ENCODE measurements around the gene NUDT1. TPM values are rescaled to one million over a fixed set of nuclear protein-coding genes. Genes with fewer than 3 reads are reported as not detected.

NUDT1 gene
- total and polyA plus RNA-seq, 2 experiments from 2014 or later = 33.0 to 33.8 TPM

DNA sequence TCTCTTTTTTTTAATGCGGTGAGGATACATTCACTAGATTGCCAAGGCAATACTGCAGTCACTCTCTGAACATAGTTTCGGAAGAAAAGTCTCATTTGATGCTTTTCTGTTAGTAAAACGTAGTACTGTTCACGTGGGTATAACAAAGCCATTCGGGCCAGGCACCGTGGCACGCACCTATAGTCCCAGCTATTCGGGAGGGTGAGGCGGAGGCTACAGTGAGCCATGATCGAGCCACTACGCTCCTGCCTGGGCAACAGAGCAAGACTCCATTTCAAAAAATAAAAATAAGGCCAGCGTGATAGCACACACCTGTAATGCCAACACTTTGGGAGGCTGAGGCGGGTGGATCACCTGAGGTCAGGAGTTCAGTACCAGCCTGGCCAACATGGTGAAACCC is 47.6 kb downstream of the NUDT1 start:
- DNase-seq (ENCODE audit: low read depth in 1 of 2, low spot score in 1 of 2) = no peak
- no peaks in the 10 kb centered on the region for H3K4me1 ChIP-seq (ENCODE audit: low read depth)
- H3K27ac ChIP-seq = no peak overlapping the region
- H3K9me3 ChIP-seq (ENCODE audit: low read depth) = no peaks in the 10 kb centered on the region
- no peak overlapping the region for H3K4me3 ChIP-seq
- H3K27me3 ChIP-seq = no peaks in the 10 kb centered on the region
- H3K36me3 ChIP-seq = no peaks in the 10 kb centered on the region
- TF ChIP-seq, protein P1, sequence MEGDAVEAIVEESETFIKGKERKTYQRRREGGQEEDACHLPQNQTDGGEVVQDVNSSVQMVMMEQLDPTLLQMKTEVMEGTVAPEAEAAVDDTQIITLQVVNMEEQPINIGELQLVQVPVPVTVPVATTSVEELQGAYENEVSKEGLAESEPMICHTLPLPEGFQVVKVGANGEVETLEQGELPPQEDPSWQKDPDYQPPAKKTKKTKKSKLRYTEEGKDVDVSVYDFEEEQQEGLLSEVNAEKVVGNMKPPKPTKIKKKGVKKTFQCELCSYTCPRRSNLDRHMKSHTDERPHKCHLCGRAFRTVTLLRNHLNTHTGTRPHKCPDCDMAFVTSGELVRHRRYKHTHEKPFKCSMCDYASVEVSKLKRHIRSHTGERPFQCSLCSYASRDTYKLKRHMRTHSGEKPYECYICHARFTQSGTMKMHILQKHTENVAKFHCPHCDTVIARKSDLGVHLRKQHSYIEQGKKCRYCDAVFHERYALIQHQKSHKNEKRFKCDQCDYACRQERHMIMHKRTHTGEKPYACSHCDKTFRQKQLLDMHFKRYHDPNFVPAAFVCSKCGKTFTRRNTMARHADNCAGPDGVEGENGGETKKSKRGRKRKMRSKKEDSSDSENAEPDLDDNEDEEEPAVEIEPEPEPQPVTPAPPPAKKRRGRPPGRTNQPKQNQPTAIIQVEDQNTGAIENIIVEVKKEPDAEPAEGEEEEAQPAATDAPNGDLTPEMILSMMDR (IDR thresholded peaks at IDR 0.05; ENCODE audit: low read depth, low read length) = no peak

DNA sequence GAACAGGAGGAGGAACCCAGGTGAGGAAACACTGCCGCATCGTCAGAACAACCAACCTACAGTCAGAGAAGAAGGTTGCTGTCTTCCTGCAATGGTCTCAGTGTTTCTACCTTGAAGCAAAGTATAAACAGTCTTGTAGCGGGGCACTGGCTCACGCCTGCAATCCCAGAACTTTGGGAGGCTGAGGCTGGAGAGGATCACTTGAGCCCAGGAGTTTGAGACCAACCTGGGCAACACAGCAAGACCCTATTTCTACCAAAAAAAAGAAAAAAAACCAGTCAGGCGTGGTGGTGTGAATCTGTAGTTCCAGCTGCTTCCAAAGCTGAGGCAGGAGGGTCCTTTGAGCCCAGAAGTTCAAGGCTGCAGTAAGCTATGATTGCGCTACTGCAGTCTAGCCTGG is 48.9 kb downstream of the NUDT1 start:
- no peak for DNase-seq (ENCODE audit: low read depth in 1 of 2, low spot score in 1 of 2)
- no peaks in the 10 kb centered on the region for H3K27me3 ChIP-seq
- H3K4me1 ChIP-seq (ENCODE audit: low read depth) = no peaks in the 10 kb centered on the region
- H3K36me3 ChIP-seq = no peaks in the 10 kb centered on the region
- no peak overlapping the region for H3K27ac ChIP-seq
- no peak overlapping the region for H3K4me3 ChIP-seq
- no peaks in the 10 kb centered on the region for H3K9me3 ChIP-seq (ENCODE audit: low read depth)
- TF ChIP-seq, protein P1 (IDR thresholded peaks at IDR 0.05; ENCODE audit: low read depth, low read length) = no peak

DNA sequence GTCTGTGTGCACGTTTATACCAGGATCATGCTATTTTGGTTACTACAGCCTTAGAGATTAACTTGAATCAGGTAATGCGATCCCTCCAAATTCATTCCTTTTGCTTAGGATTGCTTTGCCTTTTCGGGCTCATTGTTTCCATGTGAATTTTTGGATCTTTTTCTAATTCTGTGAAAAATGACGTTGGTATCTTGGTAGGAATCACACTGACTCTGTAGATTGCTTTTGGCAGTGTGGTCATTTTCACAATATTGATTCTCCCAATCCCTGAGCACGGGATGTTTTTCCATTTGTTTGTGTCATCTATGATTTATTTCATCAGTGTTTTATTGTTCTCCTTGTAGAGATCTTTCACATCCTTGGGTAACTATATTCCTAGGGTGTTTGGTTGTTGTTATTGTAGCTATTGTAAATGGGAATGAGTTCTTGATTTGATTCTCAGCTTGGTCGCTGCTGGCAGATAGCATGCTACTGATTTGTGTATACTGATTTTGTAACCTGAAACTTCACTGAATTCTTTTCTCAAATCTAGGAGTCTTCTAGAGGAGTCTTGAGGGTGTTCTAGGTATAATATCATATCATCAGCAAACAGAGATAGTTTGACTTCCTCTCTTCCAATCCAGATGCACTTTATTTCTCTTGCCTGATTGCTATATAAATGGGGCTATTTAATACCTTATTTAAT is 54.1 kb downstream of the NUDT1 start:
- Histone ChIP-seq H3K4me3 (no peak overlapping the region), H3K27ac (no peak overlapping the region), H3K27me3 (no peaks in the 10 kb centered on the region), H3K4me1 (ENCODE audit: low read depth) (no peaks in the 10 kb centered on the region), H3K9me3 (ENCODE audit: low read depth) (no peaks in the 10 kb centered on the region), H3K36me3 (no peaks in the 10 kb centered on the region)
- TF ChIP-seq, protein P1 (IDR thresholded peaks at IDR 0.05; ENCODE audit: low read depth, low read length) = no peak
- no peak for DNase-seq (ENCODE audit: low read depth in 1 of 2, low spot score in 1 of 2)

DNA sequence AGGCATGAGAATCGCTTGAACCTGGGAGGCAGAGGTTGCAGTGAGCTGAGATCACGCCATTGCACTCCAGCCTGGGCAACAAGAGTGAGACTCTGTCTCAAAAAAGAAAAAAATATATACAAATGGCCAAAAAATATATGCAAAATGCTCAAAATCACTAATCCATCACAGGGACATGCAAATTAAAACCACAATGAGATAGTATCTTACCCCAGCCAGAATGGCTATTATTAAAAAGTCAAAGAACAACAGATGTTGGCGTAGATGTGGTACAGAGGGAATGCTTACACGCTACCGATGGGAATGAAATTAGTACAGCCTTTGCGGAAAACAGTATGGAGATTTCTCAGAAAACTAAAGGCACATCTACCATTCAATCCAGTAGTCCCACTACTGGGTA is 54.8 kb downstream of the NUDT1 start:
- no peak for DNase-seq (ENCODE audit: low read depth in 1 of 2, low spot score in 1 of 2)
- no peaks in the 10 kb centered on the region for H3K4me1 ChIP-seq (ENCODE audit: low read depth)
- TF ChIP-seq, protein P1 (IDR thresholded peaks at IDR 0.05; ENCODE audit: low read depth, low read length) = no peak
- no peak overlapping the region for H3K27ac ChIP-seq
- H3K9me3 ChIP-seq (ENCODE audit: low read depth) = no peaks in the 10 kb centered on the region
- H3K4me3 ChIP-seq = no peak overlapping the region
- H3K36me3 ChIP-seq = no peaks in the 10 kb centered on the region
- H3K27me3 ChIP-seq = no peaks in the 10 kb centered on the region

DNA sequence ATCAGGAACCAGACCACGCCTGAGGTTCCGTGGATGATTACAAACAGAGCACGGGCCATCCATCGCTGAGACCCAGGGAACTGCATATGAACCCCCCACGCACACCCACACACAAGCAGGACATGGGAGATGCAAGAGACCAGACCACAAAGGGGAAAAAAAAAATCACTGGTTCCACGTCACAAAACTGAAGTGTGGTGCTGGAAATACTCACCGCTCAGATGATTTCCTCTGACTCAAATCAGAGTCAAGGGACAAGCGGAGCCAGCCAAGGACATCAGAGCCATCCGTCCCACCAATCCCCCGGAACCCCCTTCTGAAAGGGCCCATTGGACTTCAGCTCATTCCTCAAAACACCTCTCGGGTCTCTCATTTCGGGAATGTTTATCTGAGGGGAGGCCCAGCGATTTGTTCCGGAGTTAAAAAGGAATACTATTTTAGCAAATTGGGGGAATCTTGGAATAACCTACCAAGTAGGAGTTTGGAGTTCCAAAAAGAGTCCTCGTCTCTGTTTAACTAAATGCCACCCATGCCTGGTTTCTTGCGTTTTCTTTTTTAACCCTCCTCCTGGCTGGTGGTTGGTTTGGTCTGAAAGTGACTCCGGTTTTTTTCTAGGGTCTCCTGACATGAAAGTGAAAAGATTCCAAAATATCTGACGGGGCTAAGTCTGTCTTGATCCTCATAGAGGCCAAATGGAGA is 57.3 kb downstream of the NUDT1 start:
- TF ChIP-seq, protein P1 (IDR thresholded peaks at IDR 0.05; ENCODE audit: low read depth, low read length) = no peak
- no peaks in the 10 kb centered on the region for H3K27me3 ChIP-seq
- H3K27ac ChIP-seq = no peak overlapping the region
- DNase-seq (ENCODE audit: low read depth in 1 of 2, low spot score in 1 of 2) = peak in 1 of 2 donors; percentile 84
- no peaks in the 10 kb centered on the region for H3K4me1 ChIP-seq (ENCODE audit: low read depth)
- H3K4me3 ChIP-seq = no peak overlapping the region
- no peaks in the 10 kb centered on the region for H3K36me3 ChIP-seq
- H3K9me3 ChIP-seq (ENCODE audit: low read depth) = no peaks in the 10 kb centered on the region
